Spleen (tissue), 11 donors: ENCODE data around the gene BRINP1. TPM values are rescaled to one million over a fixed set of nuclear protein-coding genes. Genes with fewer than 3 reads are reported as not detected.

ENCODE experiments used
- DNase-seq: peaks from one replicate; pipeline ENCODE4 v3.0.0-alpha.2; 2020
- H3K27ac ChIP-seq, 8 donors: fragments of 200-600 bp; sonication (generic) in 7 of 8; 1 replicate in 4 of 8; 2 replicates in 4 of 8; pipeline versions ENCODE4 v1.5.0 to v1.8.0; 2016 to 2021; ENCODE audit warnings: inconsistent platforms in 4 of 8, mild to moderate bottlenecking in 4 of 8, moderate library complexity in 1 of 8
- H3K27me3 ChIP-seq, 7 donors: fragments of 200-600 bp; sonication (generic) in 6 of 7; replicated peaks in 1 of 7; 1 replicate in 4 of 7; 2 replicates in 3 of 7; pipeline versions ENCODE4 v1.5.0 to v1.8.0; 2016 to 2021; ENCODE audit warnings: inconsistent platforms in 3 of 7, mild to moderate bottlenecking in 1 of 7
- H3K36me3 ChIP-seq, 6 donors: fragments of 200-600 bp; sonication (generic) in 5 of 6; 1 replicate in 4 of 6; 2 replicates in 2 of 6; pipeline versions ENCODE4 v1.5.0 to v1.8.0; 2016 to 2021; ENCODE audit warnings: inconsistent platforms in 2 of 6
- H3K4me1 ChIP-seq, 6 donors: fragments of 200-600 bp; sonication (generic) in 5 of 6; 1 replicate in 3 of 6; 2 replicates in 3 of 6; pipeline versions ENCODE4 v1.5.0 to v1.8.0; 2016 to 2021; ENCODE audit warnings: inconsistent platforms in 3 of 6
- H3K4me3 ChIP-seq, 8 donors: fragments of 200-600 bp; sonication (generic) in 7 of 8; 1 replicate in 4 of 8; 2 replicates in 4 of 8; pipeline versions ENCODE4 v1.5.0 to v1.8.0; 2016 to 2021; ENCODE audit warnings: inconsistent platforms in 4 of 8, mild to moderate bottlenecking in 4 of 8, moderate library complexity in 2 of 8
- H3K9me3 ChIP-seq, 8 donors: fragments of 200-600 bp; sonication (generic) in 7 of 8; 1 replicate in 4 of 8; 2 replicates in 4 of 8; pipeline versions ENCODE4 v1.5.0 to v1.8.0; 2016 to 2021; ENCODE audit warnings: inconsistent platforms in 4 of 8
- POLR2A ChIP-seq, 3 donors: fragments of 450-650 bp; IDR thresholded peaks; one replicate each; pipeline ENCODE4 v1.5.1; 2017; ENCODE audit warnings: antibody characterized with exemption in 3 of 3, mild to moderate bottlenecking in 1 of 3
- POLR2AphosphoS5 ChIP-seq, 3 donors: sonication (generic); formaldehyde crosslinking; IDR thresholded peaks; one replicate each; pipeline ENCODE4 v1.5.1; 2017; ENCODE audit warnings: antibody characterized with exemption in 3 of 3
- WGBS, 5 donors: extraction: QIAGEN DNeasy Blood & Tissue Kit in 3 of 5; methylation state at CpG; one replicate each; pipeline versions ENCODE4 v1.1.5 to v1.1.7; 2013 to 2018; 5-methylcytosine and 5-hydroxymethylcytosine counted together
- intact Hi-C: fragments of 100-400 bp; cut with DNase I; formaldehyde crosslinking; loops from one replicate; pipeline ENCODE4 v1.15.0; 2023; ENCODE audit warnings: low total_unique reads
- polyA plus RNA-seq, 3 donors: library from polyadenylated mRNA; stranded (reverse); fragments of 200-250 nt; gene quantifications; one replicate each; pipeline ENCODE4 v1.2.1, GENCODE V29; 2013
- total RNA-seq, 7 donors: library from RNA; depleted of rRNA in 3 of 7; stranded (reverse); fragments of >200 nt in 3 of 7; fragmentation: NEBNext Ultra II Directional in 4 of 7; extraction: Animal tissue kit (Norgen Biotek cat#: 25700) in 4 of 7; gene quantifications; one replicate each; pipeline versions ENCODE4 v1.1.0 to v1.2.1, GENCODE V29; 2016 to 2021
- TF ChIP-seq, protein P1 (sequence below), 11 experiments: fragments of 200-600 bp in 7 of 11; fragments of 450-650 bp in 4 of 11; sonication (generic) in 4 of 11; IDR thresholded peaks in 8 of 11; conservative IDR thresholded peaks in 3 of 11; 1 replicate in 7 of 11; 2 replicates in 4 of 11; pipeline versions ENCODE4 v1.4.0 to v1.8.0; 2016 to 2021; ENCODE audit warnings: antibody characterized with exemption in 11 of 11, inconsistent platforms in 4 of 11, mild to moderate bottlenecking in 1 of 11
- donor health status: healthy with polysubstance abuse.
- donor health status: DM: no; HTN: no; CAD: no; lungs with moderate emphysema.
- donor health status: DM: no; HTN: no; CAD: no.
- donor health status: Bipolar disorder and iron deficiency.
- donor health status: healthy.
- donor health status: DM: no; HTN: no; CAD: no.
- donor health status: DM: yes; HTN: yes; CAD: no.

Gene BRINP1
- total and polyA plus RNA-seq, 10 donors = 0.05 to 1.2 (median 0.32) TPM; not detected in 1

- Histone ChIP-seq H3K27ac (no peak overlapping the region), H3K4me1 (no peaks in the 10 kb centered on the region), H3K27me3 (no peaks in the 10 kb centered on the region), H3K36me3 (no peaks in the 10 kb centered on the region), H3K9me3 (no peaks in the 10 kb centered on the region), H3K4me3 (no peak overlapping the region)
- intact Hi-C loops = no loop called here
- 14 to 56% (median 49%) methylated on average over 1 of the region's 1 CpG for WGBS, 5 donors
- TF ChIP-seq POLR2A (IDR thresholded peaks at IDR 0.05) = no peak
- TF ChIP-seq, protein P1, sequence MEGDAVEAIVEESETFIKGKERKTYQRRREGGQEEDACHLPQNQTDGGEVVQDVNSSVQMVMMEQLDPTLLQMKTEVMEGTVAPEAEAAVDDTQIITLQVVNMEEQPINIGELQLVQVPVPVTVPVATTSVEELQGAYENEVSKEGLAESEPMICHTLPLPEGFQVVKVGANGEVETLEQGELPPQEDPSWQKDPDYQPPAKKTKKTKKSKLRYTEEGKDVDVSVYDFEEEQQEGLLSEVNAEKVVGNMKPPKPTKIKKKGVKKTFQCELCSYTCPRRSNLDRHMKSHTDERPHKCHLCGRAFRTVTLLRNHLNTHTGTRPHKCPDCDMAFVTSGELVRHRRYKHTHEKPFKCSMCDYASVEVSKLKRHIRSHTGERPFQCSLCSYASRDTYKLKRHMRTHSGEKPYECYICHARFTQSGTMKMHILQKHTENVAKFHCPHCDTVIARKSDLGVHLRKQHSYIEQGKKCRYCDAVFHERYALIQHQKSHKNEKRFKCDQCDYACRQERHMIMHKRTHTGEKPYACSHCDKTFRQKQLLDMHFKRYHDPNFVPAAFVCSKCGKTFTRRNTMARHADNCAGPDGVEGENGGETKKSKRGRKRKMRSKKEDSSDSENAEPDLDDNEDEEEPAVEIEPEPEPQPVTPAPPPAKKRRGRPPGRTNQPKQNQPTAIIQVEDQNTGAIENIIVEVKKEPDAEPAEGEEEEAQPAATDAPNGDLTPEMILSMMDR (IDR thresholded peaks at IDR 0.05 in 8 of 11, conservative IDR thresholded peaks at IDR 0.05 in 3 of 11) = no peak
- TF ChIP-seq POLR2AphosphoS5 (IDR thresholded peaks at IDR 0.05) = no peak
- DNase-seq = no peak
Measured at GRCh38 chr9:119213471-119213870, 155.8 kb downstream of the BRINP1 start.

DNA sequence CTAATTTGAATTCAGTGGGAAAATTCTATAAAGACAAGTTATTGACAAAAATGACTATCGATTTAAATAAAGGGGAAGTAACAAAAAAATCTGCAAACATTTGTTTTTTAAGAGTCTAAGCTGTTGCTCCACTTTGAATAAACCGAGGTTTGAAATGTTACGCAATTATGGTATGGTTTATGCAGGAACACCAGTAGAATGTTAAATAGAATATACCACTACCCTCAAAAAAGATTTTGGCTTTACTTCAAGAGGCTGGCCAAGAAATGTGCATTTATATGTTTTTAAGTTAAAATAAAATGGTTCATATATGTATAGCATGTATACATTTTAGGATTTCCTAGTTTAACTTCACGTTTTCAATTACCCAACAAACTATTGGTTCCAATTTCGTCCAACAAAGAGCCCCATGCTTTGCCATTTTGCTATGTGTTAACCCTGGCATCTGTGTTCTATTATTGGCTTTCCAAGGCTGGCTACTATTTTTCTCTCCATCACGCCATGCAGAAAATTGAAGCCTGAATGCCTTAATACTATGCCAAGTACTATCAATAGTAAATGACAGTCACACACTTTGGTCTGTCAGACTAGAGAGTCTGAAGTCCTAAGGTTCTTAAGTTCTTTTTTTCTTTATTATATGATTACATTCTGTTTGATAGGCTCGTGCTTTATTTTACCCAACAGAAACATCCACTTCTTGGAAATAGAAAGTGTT lies 171.2 kb downstream of the BRINP1 start:
- Histone ChIP-seq H3K36me3 (no peaks in the 10 kb centered on the region), H3K4me3 (no peak overlapping the region), H3K27me3 (no peaks in the 10 kb centered on the region), H3K27ac (no peak overlapping the region), H3K9me3 (no peaks in the 10 kb centered on the region), H3K4me1 (no peaks in the 10 kb centered on the region)
- 75 to 86% (median 82%) methylated on average over 7 of the region's 7 CpGs for WGBS, 5 donors
- no peak for TF ChIP-seq POLR2A (IDR thresholded peaks at IDR 0.05)
- no peak for TF ChIP-seq POLR2AphosphoS5 (IDR thresholded peaks at IDR 0.05)
- TF ChIP-seq, protein P1 (IDR thresholded peaks at IDR 0.05 in 8 of 11, conservative IDR thresholded peaks at IDR 0.05 in 3 of 11) = no peak
- DNase-seq = no peak
- intact Hi-C loops = no loop called here

GRCh38 chr9:119195521-119195920 lies 173.7 kb downstream of the BRINP1 start:
- Histone ChIP-seq H3K27ac (no peak overlapping the region), H3K4me3 (no peak overlapping the region), H3K27me3 (no peaks in the 10 kb centered on the region), H3K4me1 (no peaks in the 10 kb centered on the region), H3K36me3 (no peaks in the 10 kb centered on the region), H3K9me3 (no peaks in the 10 kb centered on the region)
- WGBS, 5 donors = 39 to 58% (median 53%) methylated on average over 2 of the region's 2 CpGs
- DNase-seq = no peak
- intact Hi-C loops = no loop called here
- TF ChIP-seq POLR2AphosphoS5 (IDR thresholded peaks at IDR 0.05) (no peak), POLR2A (IDR thresholded peaks at IDR 0.05) (no peak)
- TF ChIP-seq, protein P1 (IDR thresholded peaks at IDR 0.05 in 8 of 11, conservative IDR thresholded peaks at IDR 0.05 in 3 of 11) = no peak

DNA sequence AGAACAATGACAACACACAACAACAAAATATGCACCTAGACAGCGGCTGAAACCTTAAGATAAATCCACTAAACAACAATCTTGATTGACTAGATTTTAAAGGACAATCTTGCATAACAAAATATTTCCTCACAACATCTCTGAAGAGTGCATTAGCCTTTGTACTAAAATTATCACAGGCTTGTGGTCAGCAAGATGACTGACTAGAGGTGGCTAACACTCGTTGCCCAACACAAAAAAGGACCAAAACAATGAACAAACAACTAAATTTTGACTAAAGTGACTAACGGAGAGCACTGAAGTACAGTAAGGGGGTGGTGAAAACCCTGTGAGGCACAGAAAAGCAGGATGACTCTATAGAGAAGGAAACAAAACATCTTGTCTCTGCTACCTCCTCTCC lies 183.9 kb downstream of the BRINP1 start:
- Histone ChIP-seq H3K27me3 (no peaks in the 10 kb centered on the region), H3K27ac (no peak overlapping the region), H3K4me3 (no peak overlapping the region), H3K4me1 (no peaks in the 10 kb centered on the region), H3K36me3 (no peaks in the 10 kb centered on the region), H3K9me3 (peaks cover 0 to 25% (median 11%) of the 10 kb centered on the region in 8 donors)
- TF ChIP-seq, protein P1 (IDR thresholded peaks at IDR 0.05 in 8 of 11, conservative IDR thresholded peaks at IDR 0.05 in 3 of 11) = no peak
- TF ChIP-seq POLR2A (IDR thresholded peaks at IDR 0.05) = no peak
- no peak for TF ChIP-seq POLR2AphosphoS5 (IDR thresholded peaks at IDR 0.05)
- intact Hi-C loops = no loop called here
- WGBS, 5 donors = 47 to 66% (median 64%) methylated on average over 3 of the region's 3 CpGs
- DNase-seq = no peak
